CD4-positive, alpha-beta memory T cell (primary cell): ENCODE data around the gene SSR3. TPM values are rescaled to one million over a fixed set of nuclear protein-coding genes. Genes with fewer than 3 reads are reported as not detected.

ENCODE experiments used
- CTCF ChIA-PET: fragments of 350-600 bp; sonication (Branson Sonifier 250); formaldehyde crosslinking; loops from one replicate; lab custom pipeline; 2021; ENCODE audit warnings: inconsistent platforms; ENCODE audit not compliant: partially characterized antibody; lab: Charles Lee
- POLR2A ChIA-PET: fragments of 350-600 bp; sonication (Branson Sonifier 250); formaldehyde crosslinking; loops from one replicate; lab custom pipeline; 2021; ENCODE audit not compliant: partially characterized antibody; lab: Charles Lee
- DNase-seq, 5 donors: peaks; one replicate each; pipeline versions ENCODE4 v3.0.0 to v3.0.0-alpha.2; 2020 to 2022; ENCODE audit warnings: mixed read lengths in 1 of 5
- H3K27ac ChIP-seq: one replicate; pipeline ENCODE4 v1.7.0; 2013; ENCODE audit warnings: low read depth, low read length
- H3K27me3 ChIP-seq: 2 replicates; pipeline ENCODE4 v1.7.0; 2013; ENCODE audit warnings: mild to moderate bottlenecking, low read length, moderate library complexity; ENCODE audit not compliant: insufficient read depth
- H3K36me3 ChIP-seq: 2 replicates; pipeline ENCODE4 v1.7.0; 2013; ENCODE audit warnings: mild to moderate bottlenecking, low read length, moderate library complexity; ENCODE audit not compliant: insufficient read depth
- H3K4me1 ChIP-seq: 2 replicates; pipeline ENCODE4 v1.7.0; 2013; ENCODE audit warnings: mild to moderate bottlenecking, low read length, moderate library complexity; ENCODE audit not compliant: insufficient read depth
- H3K4me3 ChIP-seq, 2 donors: one replicate each; pipeline ENCODE4 v1.7.0; 2013; ENCODE audit warnings: low read length in 2 of 2, mild to moderate bottlenecking in 1 of 2
- H3K9me3 ChIP-seq, 2 donors: one replicate each; pipeline ENCODE4 v1.7.0; 2013; ENCODE audit warnings: low read length in 2 of 2, control low read depth in 1 of 2; ENCODE audit not compliant: control insufficient read depth in 1 of 2
- H3K27ac Mint-ChIP-seq, 7 donors: one replicate each; pipeline ENCODE4 v1.8.0; 2020 to 2021; ENCODE audit warnings: mixed read lengths in 7 of 7, mild to moderate bottlenecking in 6 of 7, inconsistent platforms in 3 of 7, moderate library complexity in 3 of 7
- H3K27me3 Mint-ChIP-seq, 2 donors: one replicate each; pipeline ENCODE4 v1.8.0; 2020 to 2021; ENCODE audit warnings: mixed read lengths in 2 of 2
- H3K36me3 Mint-ChIP-seq, 2 donors: one replicate each; pipeline ENCODE4 v1.8.0; 2020 to 2021; ENCODE audit warnings: mixed read lengths in 2 of 2, inconsistent platforms in 1 of 2, mild to moderate bottlenecking in 1 of 2
- H3K4me1 Mint-ChIP-seq, 4 donors: one replicate each; pipeline ENCODE4 v1.8.0; 2020 to 2021; ENCODE audit warnings: mixed read lengths in 4 of 4, mild to moderate bottlenecking in 1 of 4
- H3K4me3 Mint-ChIP-seq, 8 donors: one replicate each; pipeline ENCODE4 v1.8.0; 2020 to 2021; ENCODE audit warnings: mixed read lengths in 8 of 8, mild to moderate bottlenecking in 7 of 8, moderate library complexity in 6 of 8, inconsistent platforms in 3 of 8
- H3K9me3 Mint-ChIP-seq, 8 donors: one replicate each; pipeline ENCODE4 v1.8.0; 2020 to 2021; ENCODE audit warnings: mixed read lengths in 8 of 8, mild to moderate bottlenecking in 5 of 8, inconsistent platforms in 3 of 8, moderate library complexity in 1 of 8
- intact Hi-C: fragments of 100-400 bp; cut with micrococcal nuclease; formaldehyde crosslinking; loops from one replicate; pipeline ENCODE4 v1.15.1; 2023
- polyA plus RNA-seq, 2 donors: library from polyadenylated mRNA; unstranded; fragments of 300-500 nt; fragmentation: Illumina TruSeq; gene quantifications; one replicate each; pipeline ENCODE4 v1.2.3, GENCODE V29; 2021
- total RNA-seq, 2 experiments: library from RNA; stranded (reverse); gene quantifications; one replicate each; pipeline ENCODE4 v1.2.3, GENCODE V29; 2021

Gene SSR3
- total and polyA plus RNA-seq, 4 experiments from 2014 or later: 132 to 158 (median 137) TPM

DNA sequence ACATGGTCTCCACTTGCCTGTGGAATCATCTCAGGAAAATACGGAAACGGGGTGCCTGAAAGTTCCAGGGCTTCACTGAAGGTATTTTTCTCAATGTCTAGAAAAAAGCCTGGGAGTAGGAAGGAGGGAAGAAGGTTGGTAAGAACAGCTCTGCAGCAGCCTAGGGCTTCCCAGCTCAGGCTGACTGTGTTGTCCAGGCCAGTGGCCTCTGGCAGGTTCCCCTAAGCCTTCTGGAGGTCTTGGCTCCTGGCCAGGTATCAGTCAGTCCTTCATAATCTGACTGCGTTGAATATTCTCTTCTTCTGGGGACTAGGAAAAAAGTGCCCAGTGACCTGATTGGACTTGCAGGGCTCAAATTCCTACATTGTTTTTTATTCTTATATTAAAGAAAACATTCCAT lies 38.6 kb downstream of the SSR3 start:
- Mint-ChIP-seq H3K4me3 (no peak overlapping the region), H3K36me3 (no peaks in the 10 kb centered on the region), H3K27me3 (peaks cover 0 to 4% of the 10 kb centered on the region in 2 donors), H3K27ac (no peak overlapping the region), H3K9me3 (no peaks in the 10 kb centered on the region), H3K4me1 (peaks cover 0 to 11% (median 8%) of the 10 kb centered on the region in 4 donors)
- H3K4me3 ChIP-seq: no peak overlapping the region
- no peaks in the 10 kb centered on the region for H3K36me3 ChIP-seq
- no peak for DNase-seq
- intact Hi-C loops: no loop called here
- POLR2A ChIA-PET: interaction anchor here (0.6 kb wide), 1 partner anchor 56 kb away, joined by 3 read pairs; no protein-coding TSS in a partner anchor
- H3K27me3 ChIP-seq: no peaks in the 10 kb centered on the region
- no peak overlapping the region for H3K27ac ChIP-seq
- no peaks in the 10 kb centered on the region for H3K4me1 ChIP-seq
- CTCF ChIA-PET: interaction anchor here (1.0 to 12.6 kb wide), 3 partner anchors 38 to 365 kb away, joined by 3 to 172 read pairs (median 3); no protein-coding TSS in a partner anchor
- H3K9me3 ChIP-seq: no peaks in the 10 kb centered on the region

DNA sequence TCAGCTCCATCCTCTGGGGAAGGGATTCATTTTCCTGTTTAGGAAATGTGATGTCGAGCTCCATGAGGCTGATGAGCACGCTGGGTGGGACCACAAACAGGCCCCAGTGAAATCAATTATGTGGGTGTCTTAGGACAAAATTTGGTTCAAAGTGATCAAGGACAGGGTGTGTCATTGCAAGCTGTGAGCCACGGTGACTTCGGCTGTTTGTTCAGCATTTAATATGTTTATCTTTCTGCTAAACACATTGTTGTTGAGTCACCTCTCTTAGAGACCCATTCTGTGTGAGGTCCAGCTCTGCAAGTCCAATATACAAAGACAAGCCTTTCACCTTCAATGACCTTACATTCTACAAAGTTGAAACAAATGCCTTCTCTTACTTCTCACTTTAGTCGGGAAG lies 41.3 kb downstream of the SSR3 start:
- POLR2A ChIA-PET: interaction anchor here (1.4 to 8.2 kb wide), 3 partner anchors 10 to 661 kb away, joined by 4 to 57 read pairs (median 7); no protein-coding TSS in a partner anchor
- H3K36me3 ChIP-seq: no peaks in the 10 kb centered on the region
- no peaks in the 10 kb centered on the region for H3K27me3 ChIP-seq
- no peak overlapping the region for H3K27ac ChIP-seq
- CTCF ChIA-PET: interaction anchor here (1.9 to 12.6 kb wide), 3 partner anchors 26 to 363 kb away, joined by 4 to 172 read pairs (median 155); no protein-coding TSS in a partner anchor
- intact Hi-C loops: no loop called here
- Mint-ChIP-seq H3K27ac (peak overlapping the region in 1 of 7 donors; percentile 2), H3K9me3 (no peaks in the 10 kb centered on the region), H3K36me3 (no peaks in the 10 kb centered on the region), H3K27me3 (peaks cover 0 to 2% of the 10 kb centered on the region in 2 donors), H3K4me1 (peaks cover 0 to 17% (median 8%) of the 10 kb centered on the region in 4 donors), H3K4me3 (no peak overlapping the region)
- DNase-seq: no peak
- no peak overlapping the region for H3K4me3 ChIP-seq
- H3K4me1 ChIP-seq: no peaks in the 10 kb centered on the region
- no peaks in the 10 kb centered on the region for H3K9me3 ChIP-seq

DNA sequence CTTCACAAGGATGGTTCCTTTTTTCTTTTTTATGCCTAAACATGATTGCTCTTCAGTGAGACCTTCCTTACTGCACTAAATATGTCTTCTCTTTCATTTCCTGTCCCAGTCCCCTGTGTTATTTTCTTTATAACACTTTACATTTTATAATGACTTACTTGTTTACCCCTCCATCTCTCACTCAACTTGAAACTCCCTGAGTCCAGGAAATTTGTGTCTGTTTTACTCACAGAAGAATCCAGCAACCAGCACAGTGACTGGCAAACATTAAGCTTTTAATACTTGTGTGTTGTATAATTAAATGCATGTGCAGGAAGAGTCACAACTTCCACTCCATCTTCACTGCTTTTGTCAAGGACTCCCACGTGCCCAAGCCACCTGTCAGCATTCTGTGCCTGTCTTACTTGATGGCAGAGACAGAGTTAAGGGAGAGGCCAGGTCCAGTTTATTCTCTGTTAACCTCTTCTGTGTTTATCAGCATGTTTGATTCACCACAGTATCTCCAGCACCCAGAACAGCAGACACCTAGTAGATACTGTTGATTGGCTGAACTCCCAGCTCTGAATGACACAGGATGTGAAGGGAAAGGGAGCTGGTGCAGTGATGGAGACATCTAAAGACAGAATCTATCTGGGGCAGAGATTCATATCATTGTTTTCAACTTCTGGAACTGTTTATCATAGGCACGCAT lies 42.8 kb downstream of the SSR3 start:
- Histone ChIP-seq H3K4me3 (no peak overlapping the region), H3K27me3 (no peaks in the 10 kb centered on the region), H3K9me3 (no peaks in the 10 kb centered on the region), H3K27ac (no peak overlapping the region), H3K36me3 (no peaks in the 10 kb centered on the region), H3K4me1 (no peaks in the 10 kb centered on the region)
- H3K27ac Mint-ChIP-seq: peak overlapping the region in 3 of 7 donors; percentile 3 to 71 (median 14)
- intact Hi-C loops: no loop called here
- H3K4me1 Mint-ChIP-seq: peaks cover 0 to 17% (median 8%) of the 10 kb centered on the region in 4 donors
- H3K9me3 Mint-ChIP-seq: no peaks in the 10 kb centered on the region
- no peaks in the 10 kb centered on the region for H3K36me3 Mint-ChIP-seq
- peak in 3 of 5 donors; percentile 1 to 39 (median 10) for DNase-seq
- peak overlapping the region in 1 of 8 donors; percentile 8 for H3K4me3 Mint-ChIP-seq
- peaks cover 0 to 1% of the 10 kb centered on the region in 2 donors for H3K27me3 Mint-ChIP-seq
- CTCF ChIA-PET: interaction anchor here (0.7 to 12.6 kb wide), 11 partner anchors 9 to 625 kb away, joined by 3 to 172 read pairs (median 15); no protein-coding TSS in a partner anchor
- POLR2A ChIA-PET: interaction anchor here (0.6 to 8.2 kb wide), 5 partner anchors 12 to 574 kb away, joined by 3 to 57 read pairs (median 4); partner anchors contain the start of gene TIPARP

DNA sequence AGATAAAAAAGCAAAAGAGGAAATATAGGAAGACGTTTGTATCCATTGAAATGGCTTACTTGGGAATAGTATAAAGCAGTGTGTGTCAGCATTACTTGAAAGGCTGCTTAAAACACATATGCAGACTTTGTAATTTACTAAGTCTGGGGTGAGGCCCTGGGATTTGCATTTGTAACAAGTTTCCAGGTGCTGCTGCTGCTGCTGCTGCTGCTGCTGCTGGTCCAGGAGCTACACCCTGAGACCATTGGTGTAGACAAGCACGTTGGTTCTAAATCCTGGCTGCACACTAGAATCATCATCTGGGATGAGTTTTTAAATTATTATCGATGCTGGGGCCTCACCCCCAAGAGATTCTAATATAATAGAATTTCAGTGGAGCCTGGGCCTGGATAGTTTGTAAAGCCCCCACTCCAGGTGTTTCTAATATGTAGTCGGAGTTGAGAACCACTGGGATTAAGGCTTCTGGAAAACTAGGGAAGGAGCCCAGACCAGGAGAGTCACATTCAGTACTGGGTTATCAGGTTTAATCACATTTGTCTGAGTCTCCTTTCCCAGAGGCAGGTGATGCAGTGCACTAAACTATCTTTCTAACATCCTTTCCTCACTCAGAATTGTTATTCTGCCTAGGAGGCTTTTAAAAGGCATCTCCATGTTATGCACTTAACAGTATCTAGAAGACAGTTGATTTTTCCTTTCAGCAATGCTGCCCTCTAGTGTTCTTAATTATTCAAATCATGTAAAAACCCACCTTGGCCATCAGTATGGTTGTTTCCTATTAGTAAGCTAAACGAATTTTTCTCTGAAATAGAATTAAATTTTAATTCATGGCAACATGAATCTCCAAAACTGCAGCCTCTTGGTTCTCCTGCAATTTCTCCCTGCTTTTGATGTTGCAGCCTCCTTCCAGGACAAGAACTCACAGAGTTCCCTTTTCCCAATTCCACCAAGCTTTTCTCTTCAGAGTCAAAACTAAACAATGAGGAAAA lies 45.4 kb downstream of the SSR3 start:
- Histone ChIP-seq H3K4me3 (no peak overlapping the region), H3K9me3 (no peaks in the 10 kb centered on the region), H3K27me3 (no peaks in the 10 kb centered on the region), H3K36me3 (no peaks in the 10 kb centered on the region), H3K4me1 (no peaks in the 10 kb centered on the region), H3K27ac (no peak overlapping the region)
- Mint-ChIP-seq H3K4me3 (no peak overlapping the region), H3K4me1 (peaks cover 0 to 17% (median 8%) of the 10 kb centered on the region in 4 donors), H3K9me3 (peaks cover 0 to 9% (median 1%) of the 10 kb centered on the region in 8 donors), H3K27ac (no peak overlapping the region), H3K27me3 (peaks cover 2 to 3% of the 10 kb centered on the region in 2 donors), H3K36me3 (no peaks in the 10 kb centered on the region)
- DNase-seq: peak in 4 of 5 donors; percentile 56 to 68 (median 62)
- POLR2A ChIA-PET: interaction anchor here (0.6 to 8.2 kb wide), 14 partner anchors 8 to 359 kb away, joined by 3 to 57 read pairs (median 3); partner anchors contain the start of gene SSR3
- CTCF ChIA-PET: interaction anchor here (0.6 to 12.6 kb wide), 34 partner anchors 9 to 628 kb away, joined by 3 to 172 read pairs (median 4); no protein-coding TSS in a partner anchor
- intact Hi-C loops: loop anchor here (1.0 to 5.0 kb wide), 8 partner anchors 25 to 627 kb away; no protein-coding TSS in a partner anchor

DNA sequence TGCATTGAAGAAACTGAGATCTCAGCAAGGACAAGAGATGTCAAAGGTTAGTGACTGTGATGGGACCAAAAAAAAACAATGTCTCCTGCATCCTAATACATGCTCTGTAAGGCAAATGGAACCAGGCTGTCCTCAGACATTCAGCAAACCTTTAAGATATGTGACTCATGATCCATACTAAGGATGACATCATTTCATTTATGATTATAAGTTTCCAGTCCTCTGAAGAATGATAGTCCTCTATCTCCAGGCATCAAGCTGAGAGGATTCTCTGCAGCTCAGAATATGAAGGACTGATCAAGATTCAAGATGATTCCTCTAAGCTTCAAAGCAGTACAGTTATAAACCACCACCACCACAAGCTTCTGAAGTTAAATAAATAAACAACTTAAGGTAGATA lies 47.6 kb downstream of the SSR3 start:
- CTCF ChIA-PET: interaction anchor here (0.6 to 12.6 kb wide), 17 partner anchors 10 to 701 kb away, joined by 3 to 172 read pairs (median 4); partner anchors contain the start of gene C3orf33
- Histone ChIP-seq H3K4me3 (no peak overlapping the region), H3K36me3 (no peaks in the 10 kb centered on the region), H3K27ac (no peak overlapping the region), H3K27me3 (no peaks in the 10 kb centered on the region), H3K4me1 (no peaks in the 10 kb centered on the region), H3K9me3 (no peaks in the 10 kb centered on the region)
- DNase-seq: no peak
- POLR2A ChIA-PET: interaction anchor here (1.2 to 8.2 kb wide), 2 partner anchors 24 to 48 kb away, joined by 3 to 57 read pairs; partner anchors contain the start of gene SSR3
- H3K36me3 Mint-ChIP-seq: no peaks in the 10 kb centered on the region
- H3K27me3 Mint-ChIP-seq: peaks cover 2 to 3% of the 10 kb centered on the region in 2 donors
- peaks cover 0 to 9% (median 1%) of the 10 kb centered on the region in 8 donors for H3K9me3 Mint-ChIP-seq
- H3K27ac Mint-ChIP-seq: no peak overlapping the region
- no peak overlapping the region for H3K4me3 Mint-ChIP-seq
- intact Hi-C loops: loop anchor here (5.0 kb wide), 1 partner anchor 125 kb away; no protein-coding TSS in a partner anchor
- peaks cover 0 to 13% (median 7%) of the 10 kb centered on the region in 4 donors for H3K4me1 Mint-ChIP-seq

DNA sequence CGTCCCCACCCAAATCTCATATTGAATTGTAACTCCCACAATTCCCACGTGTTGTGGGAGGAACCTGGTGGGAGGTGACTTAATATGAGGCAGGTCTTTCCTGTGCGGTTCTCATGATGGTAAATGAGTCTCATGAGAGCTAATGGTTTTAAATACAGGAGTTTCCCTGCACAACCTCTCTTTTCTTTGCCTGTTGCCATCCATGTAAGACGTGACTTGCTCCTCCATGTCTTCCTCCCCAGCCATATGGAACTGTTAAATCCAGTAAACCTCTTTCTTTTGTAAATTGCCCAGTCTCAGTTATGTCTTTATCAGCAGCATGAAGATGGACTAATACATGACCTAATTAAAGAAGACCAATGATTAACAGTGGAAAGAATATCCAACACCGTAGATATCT lies 56.6 kb downstream of the SSR3 start:
- CTCF ChIA-PET: interaction anchor here (1.4 kb wide), 1 partner anchor 23 kb away, joined by 3 read pairs; no protein-coding TSS in a partner anchor
- H3K27ac Mint-ChIP-seq: no peak overlapping the region
- peaks cover 6 to 8% of the 10 kb centered on the region in 2 donors for H3K27me3 Mint-ChIP-seq

More for the DNA sequence above, 56.6 kb downstream of the SSR3 start:
- no peaks in the 10 kb centered on the region for H3K36me3 ChIP-seq
- H3K4me3 ChIP-seq: no peak overlapping the region
- no peak overlapping the region for H3K27ac ChIP-seq
- Mint-ChIP-seq H3K4me1 (no peaks in the 10 kb centered on the region), H3K36me3 (no peaks in the 10 kb centered on the region), H3K9me3 (peaks cover 0 to 12% (median 4%) of the 10 kb centered on the region in 8 donors), H3K4me3 (no peak overlapping the region)
- POLR2A ChIA-PET: interaction anchor here (1.7 kb wide), 1 partner anchor 14 kb away, joined by 4 read pairs; no protein-coding TSS in a partner anchor
- no peaks in the 10 kb centered on the region for H3K27me3 ChIP-seq
- H3K4me1 ChIP-seq: no peaks in the 10 kb centered on the region
- H3K9me3 ChIP-seq: no peaks in the 10 kb centered on the region
- DNase-seq: no peak
- intact Hi-C loops: no loop called here
